HG02678 (cell line): ENCODE data around the gene BCAR1.
"Not testable (repeated sequence)": the region's sequence is repeated elsewhere in the genome, so short reads cannot be mapped to it uniquely, and the experiment has no call there.

Experiments used
- ATAC-seq: cut with Tn5 transposase; IDR thresholded peaks from one replicate; pipeline ENCODE4 v1.9.1; 2021; ENCODE audit warnings: mild to moderate bottlenecking, moderate library complexity; ENCODE audit not compliant: unreplicated experiment

Gene BCAR1

DNA sequence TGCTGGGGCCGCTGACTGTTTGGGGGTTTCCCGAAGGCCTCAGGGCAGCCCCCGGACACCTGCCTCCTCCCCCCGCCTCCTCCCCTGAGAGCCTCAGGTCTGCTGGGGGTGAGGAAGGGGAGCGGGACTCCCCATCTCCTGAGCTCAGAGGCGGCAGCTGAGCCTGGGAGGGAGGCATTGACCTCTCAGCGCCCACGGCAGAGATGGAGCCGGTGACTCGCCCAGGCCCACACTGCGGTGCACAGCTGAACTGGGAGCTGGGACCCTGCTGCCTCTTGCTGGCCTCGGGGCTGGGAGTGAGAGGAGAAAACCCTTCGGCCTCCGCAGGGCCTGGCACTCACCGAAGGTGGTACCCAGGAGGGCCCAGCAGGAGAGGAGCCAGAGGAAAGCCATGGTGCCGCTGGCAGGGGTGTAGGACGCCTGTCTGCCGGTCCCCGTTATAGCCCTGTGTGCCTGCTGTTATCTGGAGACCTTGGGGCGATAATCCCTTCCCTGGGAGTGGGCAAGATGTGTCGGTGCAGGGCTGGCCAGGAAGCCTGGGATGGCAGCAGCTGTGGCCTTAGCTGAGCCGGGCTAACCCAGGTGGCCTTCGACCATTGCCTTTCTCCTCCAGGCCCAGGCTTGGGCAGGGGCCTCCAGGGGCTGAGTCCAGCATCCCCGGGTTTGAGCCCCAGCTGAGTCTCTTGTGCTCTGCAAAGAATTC, 44.5 kb downstream of the BCAR1 start, which contains the start of gene CTRB2:
CTRB2 (minus strand) TSS at position 413 of the 703 bp plus-strand sequence; CDS start at position 393, 20 bp downstream.
- no peak for ATAC-seq

DNA sequence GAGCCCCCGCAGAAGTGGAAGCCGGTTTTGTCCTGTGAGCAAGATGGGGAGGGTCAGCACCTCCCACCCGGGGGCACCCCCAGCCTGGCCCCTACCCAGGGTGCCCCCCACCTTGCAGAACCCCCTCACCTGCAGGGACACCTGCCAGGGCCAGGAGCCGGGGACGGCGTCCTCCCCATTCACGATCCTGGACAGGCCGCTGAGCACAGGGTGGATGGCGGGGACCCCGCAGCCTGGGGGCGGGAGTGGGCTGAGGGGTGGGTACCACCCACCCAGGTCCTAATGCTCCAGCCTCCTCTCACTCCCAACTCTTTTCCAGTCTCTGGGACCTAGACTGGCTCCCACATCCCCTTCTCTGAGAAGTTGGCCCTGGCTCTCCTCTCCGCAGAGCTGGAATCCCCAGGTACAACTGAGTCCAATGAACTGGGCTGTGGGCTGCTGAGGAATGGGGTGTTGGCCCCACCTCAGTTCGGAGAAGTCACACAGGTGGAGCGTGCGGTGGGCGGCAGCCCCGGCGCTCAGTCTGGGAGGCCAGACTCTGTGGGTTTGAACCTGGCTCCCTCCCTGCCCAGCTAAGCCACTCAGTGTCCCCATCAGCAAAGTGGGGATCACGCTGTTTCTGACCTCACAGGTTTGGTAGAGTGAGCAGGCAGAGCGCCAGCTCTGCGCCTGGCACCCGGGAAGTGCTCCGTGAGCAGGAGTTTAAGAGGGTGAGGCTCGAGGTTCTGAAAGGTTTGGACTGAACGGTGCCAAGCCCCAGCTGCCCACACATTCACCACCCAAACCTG, 45.3 kb downstream of the BCAR1 start:
- ATAC-seq = not testable (repeated sequence)

DNA sequence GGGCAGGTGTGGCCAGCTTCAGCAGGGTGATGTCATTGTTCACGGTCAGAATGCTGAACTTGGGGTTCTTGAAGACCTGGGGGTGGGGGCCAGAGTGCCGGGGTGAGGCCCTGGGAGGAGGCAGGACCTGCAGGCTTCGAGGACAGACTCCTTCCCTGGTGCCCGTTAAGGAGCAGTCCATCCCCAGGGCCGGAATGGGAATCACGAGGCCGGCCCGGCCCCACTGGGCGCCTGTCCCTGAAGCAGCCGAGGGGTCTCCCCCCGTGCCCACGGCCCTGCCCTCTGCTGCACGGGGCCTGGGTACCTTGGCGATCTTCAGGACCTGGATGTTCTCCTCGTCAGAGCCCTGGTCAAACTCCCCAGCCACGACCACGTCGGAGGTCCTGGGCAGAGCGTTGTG, 46.0 kb downstream of the BCAR1 start:
- not testable (repeated sequence) for ATAC-seq

DNA sequence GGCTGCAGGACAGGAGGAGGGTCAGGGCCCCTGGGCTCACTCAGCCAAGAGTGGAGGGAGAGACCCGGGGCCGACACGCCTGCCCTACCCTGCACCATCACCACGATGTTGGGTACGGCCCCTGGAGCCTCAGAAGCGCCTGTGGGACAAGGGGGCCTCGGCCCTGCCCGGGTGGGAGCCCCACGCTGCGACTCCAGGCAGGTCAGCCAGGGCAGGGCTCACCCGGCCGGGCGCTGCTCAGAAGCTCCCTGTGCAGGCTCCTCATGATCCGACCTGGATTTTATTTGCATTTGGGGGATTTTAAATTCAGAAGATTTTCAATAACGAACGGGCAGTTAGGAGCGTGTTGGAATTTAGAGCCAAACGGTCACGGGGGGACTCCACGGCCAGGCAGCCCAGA, 46.5 kb downstream of the BCAR1 start:
- ATAC-seq = not testable (repeated sequence)

DNA sequence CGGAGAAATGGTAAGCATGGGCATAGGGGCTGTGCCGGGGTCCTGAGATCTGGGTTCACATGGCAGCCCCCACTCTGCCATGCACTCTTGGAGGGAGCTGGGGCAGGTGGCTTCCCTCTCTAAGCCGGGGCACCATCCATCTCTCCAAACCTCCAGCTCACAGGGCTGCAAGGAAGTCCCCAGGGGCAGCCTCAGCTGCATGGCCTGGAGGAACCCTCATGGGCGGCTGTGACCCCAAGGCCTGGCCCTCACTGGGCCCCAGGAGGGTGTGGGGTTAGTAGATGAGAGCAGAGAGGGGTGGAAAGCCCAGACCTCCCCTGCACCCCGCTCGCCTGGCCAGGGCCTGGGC, 47.0 kb downstream of the BCAR1 start:
- no peak for ATAC-seq

DNA sequence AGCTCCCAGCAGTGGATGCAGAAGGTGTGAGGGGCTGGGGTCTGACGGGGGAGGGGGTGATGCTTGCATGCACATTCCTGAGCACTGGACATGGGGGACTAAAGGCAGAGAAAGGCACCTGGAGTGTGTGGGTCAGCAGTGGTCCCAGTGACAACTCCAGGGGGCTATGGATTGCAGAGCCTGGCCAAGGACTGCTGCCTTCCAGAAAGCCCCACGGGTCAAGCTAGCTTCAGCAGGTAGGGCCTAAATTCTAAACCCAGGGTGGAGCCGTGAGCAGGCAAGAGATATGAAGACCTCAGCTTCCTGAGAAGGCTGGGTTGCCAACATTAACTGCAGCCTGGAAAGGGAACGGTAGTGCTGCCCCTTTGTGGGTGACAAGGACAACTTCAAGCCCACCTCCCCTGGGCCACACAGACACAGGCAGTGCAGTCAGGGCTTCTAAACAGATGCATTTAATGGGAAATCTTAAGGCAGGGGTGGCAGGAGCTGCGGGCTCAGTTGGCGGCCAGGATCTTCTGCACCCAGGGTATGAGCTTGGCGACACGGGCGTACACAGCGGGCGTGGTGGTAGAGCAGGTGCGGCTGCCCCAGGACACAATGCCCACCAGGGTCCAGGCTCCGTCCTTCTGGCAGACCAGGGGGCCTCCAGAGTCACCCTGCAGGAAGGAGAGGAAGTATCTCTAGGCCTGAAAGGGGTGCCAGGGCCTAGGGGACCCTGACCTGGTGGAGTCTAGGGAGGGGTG, 47.6 kb downstream of the BCAR1 start:
- no peak for ATAC-seq

DNA sequence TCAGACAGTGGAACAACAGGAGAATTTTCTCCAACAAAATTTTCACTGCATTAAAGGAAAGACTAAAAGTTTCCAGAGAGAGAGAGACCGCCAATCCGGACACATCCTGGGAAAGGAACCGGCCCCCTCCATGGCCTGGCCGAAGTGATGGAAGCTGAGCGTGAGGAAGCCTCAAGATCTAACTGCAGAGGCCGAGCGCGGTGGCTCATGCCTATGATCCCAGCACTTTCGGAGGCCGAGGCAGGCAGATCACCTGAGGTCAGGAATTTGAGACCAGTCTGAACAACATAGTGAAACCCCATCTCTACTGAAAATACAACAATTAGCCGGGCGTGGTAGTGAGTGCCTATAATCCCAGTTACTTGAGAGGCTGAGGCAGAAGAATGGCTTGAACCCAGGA, 48.3 kb downstream of the BCAR1 start:
- no peak for ATAC-seq

DNA sequence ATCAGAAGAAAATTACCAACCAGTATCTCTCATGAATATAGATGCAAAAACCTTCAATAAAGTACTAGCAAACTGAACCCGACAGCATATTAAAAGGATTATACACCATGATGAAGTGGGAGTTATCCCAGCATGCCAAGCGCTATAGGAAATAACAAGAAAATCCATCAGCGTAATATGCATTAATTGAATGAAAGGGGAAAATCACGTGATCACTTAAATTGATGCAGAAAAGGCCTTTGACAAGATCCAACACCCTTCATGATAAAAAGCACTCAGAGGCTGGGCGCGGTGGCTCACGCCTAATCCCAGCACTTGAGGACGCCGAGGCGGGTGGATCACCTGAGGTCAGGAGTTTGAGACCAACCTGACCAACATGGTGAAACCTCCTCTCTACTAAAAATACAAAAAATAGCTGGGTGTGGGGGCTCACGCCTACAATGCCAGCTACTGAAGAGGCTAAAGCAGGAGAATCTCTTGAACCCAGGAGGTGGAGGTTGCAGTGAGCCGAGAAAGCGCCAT, 49.3 kb downstream of the BCAR1 start:
- ATAC-seq = no peak

DNA sequence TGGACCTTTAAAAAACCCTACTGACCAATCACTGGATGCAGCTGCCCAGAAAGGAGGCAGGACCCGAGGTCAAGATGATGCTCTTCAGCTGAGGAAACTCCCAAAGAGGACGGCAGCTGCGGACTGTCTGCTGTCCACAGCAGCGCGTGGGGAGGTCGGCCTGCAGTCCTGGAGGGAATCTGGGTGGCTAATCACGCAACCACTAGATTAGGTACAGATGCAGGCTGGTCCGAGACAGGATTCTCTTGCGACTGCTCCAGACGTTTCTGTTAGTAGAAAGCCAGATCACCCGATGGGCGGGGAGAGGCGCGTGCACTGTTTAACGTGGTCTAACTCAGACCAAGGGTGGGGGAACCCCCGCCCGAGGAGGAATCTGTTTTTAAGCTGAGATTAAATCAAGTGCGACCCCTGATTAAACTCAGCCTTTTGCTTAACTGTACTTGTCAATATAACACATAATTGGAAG, 53.3 kb downstream of the BCAR1 start:
- ATAC-seq = no peak

DNA sequence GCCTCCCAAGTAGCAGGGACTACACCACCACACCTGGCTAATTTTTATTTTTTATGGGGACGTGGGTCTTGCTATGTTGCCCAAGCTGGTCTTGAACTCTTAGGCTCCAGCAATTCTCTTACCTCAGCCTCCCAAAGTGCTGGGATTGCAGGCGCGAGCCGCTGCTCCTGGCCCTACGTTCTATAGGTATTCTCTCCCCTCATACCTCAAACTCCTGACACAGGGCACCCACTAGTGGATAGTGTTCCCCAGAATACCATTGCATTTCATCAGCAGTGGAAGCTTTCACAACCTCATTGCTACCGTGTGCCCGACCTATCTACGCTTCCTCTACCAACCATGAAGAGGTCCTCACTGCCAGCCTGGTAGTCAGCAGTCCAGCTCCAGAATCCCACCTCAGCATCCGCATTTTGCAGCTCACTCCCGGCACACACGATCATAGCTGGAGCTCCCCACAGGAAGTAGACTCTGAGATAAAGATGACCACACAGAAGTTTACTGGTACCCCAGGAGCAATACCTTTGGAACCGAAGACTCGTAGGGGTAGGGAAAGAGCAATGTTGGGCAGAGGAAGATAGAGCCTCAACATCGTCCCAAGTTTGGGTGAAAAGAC, 53.8 kb downstream of the BCAR1 start:
- ATAC-seq = no peak

DNA sequence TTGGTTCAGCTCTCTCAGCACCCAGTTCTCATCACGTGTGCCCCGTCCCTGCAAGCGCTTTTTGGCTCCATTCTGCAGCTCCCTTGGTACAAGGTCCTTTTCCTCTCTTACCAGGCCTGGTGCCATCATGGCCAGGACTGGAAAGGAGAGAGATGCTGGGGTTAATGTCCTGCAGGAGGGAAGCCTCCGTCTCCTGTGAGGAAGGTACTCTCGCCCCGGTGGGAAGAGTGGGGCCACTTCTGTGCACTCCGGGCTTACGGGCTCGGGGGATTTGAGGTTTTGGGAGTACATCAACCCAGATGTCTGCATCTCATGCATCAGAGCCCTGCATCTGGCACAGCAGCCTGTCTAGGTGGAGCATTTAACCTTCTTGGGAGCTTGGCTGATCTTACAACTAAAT, 54.6 kb downstream of the BCAR1 start:
- ATAC-seq = no peak

DNA sequence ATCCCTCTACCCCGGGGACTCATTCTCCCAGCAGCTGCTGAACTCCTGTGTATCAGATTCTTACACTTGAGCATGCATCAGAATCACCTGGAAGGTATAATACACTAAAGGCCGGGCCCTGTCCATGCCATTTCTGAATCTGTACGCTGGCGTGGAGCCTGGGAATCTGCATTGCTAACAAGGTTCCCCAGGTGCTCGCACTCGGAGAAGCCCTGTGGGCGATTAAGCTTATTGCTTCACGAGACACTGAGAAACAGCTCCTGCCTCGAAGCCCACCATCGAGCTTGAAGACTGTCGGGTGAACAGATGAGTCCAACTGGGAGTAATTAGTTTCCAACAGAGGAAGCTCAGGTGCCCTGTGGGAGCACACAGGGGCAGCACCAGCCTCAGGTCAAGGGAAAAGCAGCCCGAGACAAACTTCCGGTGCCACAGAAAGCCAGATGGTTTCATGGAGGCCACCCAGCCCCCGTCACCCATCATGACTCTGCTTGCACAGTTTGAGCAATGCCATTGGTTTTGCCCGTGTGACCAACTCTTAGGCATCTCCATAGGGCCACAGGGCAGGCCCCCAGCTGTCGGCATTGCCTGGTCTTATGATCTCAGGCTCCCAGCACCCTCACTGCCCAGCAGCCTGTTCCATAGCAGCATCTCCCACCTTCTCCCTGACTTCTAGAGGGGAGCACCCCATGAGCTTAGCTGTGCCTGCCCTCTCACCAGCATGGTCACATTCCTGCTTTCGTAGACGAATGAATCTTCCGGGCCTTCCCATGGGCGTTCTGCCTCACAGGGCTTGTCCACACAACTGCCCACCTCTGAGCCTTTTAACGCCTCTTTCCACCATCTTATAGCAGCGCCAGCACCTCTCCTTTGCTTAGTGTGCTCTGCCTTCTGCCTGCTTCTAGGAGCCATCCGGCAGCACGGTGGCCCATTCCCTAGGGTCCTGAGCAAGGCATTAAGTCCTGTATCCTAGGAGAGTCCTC, 55.3 kb downstream of the BCAR1 start:
- ATAC-seq = no peak

DNA sequence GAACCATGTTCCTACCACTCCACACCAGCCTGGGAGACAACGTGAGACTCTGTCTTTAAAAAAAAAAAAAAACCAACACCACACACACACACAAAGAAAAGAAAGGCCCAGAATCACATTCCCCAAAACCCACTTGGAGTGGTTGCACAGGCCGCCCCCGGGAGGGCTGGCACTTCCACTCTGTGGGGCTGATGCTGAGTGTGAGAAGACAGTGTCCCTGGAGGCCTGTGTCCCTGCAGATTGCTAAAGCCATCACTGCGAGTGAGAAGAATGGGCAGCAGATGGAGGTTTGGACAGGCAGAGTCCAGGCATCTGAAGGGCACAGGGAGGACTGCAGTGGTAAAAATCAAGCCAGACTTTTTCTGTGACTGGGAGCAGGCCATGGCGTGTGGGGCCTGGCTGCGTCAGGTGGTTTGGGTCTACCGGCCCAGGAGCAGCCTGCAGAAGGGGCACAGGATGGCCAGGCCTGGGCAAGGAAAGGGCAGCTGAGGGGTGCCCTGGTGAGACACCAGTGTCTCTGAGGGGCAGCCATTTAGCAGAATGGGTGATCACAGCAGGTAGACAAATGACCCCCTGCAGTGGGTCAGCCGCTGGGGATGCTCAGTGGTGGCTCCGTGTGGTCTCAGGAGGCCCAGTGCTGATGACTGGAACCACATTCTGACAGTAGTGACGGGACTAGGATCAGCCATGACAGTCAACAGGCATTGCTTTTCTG, 57.5 kb downstream of the BCAR1 start:
- no peak for ATAC-seq

DNA sequence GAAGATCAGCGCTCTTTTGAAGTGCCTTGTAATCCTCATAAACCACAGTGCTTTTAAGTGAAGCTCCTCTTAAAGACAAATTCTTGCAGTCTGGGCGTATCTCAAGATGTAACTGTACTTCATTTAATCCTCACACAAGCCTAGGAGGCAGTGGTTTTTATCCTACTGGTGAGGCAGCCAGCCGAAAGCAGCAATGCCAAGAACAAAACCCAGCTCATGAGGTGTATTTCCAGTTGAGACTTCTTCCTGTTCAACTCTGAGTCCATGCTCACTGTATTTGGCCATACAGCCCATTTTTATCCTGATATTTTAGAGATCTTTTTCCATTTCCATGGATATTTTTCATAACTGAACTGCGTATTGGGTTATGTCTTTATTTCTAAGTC, 58.2 kb downstream of the BCAR1 start:
- no peak for ATAC-seq

DNA sequence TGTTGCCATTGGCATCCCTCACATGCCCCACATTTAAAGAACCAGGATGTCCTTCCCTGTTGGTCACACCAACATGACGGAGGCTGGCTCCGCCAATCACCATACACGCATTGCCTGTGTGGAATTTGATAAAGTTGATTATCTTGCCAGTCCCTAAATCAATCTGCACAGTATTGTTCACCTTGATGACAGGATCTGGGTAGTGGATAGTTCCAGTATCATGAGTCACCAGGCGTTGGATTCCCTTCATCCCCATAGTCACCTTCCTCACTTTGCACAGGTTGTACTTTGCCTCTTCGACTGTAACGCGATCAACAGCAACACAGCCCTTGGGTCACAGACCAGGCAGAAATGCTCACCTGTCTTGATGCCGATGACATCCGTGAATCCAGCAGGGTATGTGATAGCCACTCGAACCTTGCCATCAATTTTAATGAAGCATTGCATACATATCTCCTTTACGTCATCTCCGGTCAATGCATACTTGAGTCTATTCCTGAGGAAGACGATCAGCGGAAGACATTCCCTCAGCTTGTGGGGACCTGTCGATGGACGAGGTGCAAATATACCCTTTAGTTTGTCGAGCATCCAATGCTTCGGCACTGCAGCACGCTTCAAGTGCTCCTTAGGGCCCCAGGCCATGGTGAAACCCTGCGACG, 58.7 kb downstream of the BCAR1 start:
- ATAC-seq = no peak

DNA sequence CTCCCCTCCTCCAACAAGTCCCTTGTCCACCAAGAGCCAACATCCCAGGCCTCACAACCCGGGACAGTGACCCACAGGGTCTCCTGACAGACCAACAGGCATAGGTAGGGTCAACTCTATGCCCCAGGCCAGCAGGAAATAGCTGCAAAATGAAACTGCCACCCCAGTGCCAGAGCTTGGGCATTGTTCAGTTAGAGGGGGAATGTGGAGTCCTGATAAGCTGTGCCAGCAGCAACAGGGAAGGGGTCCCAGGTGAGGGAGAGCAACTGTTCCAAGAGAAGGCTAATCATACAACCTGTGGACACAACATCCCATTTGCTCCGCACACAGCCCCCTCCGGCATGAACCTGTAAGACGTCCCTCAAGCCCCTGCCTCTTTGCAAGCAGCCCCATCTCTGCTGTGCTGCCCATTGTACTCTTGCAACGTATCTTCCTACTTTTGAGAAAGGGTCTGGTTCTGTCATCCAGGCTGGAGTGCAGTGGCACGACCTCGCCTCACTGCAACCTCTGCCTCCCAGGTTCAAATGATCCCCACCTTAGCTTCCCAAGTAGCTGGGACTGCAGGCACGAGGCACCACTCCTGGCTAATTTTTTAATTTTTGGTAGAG, 61.7 kb downstream of the BCAR1 start:
- ATAC-seq = no peak

DNA sequence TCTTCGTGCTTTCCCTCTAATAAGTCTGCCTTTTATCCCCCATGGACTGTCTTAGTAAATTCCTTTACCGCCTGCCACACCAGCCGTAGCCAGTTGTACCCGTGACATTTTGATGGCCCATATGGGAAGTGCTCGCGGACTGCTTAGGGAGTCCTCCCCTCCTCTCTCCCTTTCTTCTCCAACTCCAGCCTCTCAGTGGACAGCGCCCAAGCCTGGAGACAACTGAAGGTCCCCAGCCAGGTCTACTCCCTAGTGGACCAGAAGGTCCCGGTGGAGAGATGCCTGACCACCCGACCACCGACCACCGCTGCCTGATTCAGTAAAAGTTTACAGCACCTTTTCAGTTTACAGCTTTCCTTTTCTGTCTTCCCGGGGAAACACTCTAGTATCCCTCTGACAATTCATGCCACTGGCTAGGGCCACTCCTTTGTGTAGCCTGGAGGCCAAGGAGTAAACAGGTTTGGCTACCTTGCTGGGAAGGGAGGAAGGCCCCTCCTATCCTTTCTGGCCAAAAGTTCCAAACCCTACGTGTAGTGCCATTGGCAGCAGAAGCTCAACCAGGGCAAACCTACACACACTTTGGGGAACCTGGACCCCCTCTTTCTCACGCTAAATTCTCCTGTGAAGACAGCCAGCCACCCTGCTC, 62.5 kb downstream of the BCAR1 start:
- ATAC-seq = no peak

DNA sequence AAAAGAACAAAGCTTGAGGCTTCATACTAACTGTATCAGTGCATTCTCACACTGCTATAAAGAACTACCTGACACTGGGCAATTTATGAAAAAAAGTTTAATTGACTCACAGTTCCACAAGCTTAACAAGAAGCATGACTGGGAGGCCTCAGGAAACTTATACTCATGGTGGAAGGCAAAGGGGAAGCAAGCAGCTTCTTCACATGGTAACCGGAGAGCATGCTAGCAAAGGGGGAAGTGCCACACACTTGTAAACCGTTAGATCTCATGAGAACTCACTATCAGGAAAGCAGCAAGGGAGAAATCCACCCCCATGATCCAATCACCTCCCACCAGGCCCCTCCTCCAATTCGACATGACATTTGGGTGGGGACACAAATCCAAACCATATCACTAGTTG, 69.8 kb downstream of the BCAR1 start:
- ATAC-seq = no peak
